Sigmoid colon (tissue), 4 donors: ENCODE measurements around the gene UVRAG.

Experiments
- EP300 ChIP-seq, 4 donors: sonication (generic); formaldehyde crosslinking; IDR thresholded peaks; one replicate each; pipeline ENCODE4 v1.6.1; 2017; ENCODE audit warnings: antibody characterized with exemption in 4 of 4
- TF ChIP-seq, protein P1 (sequence below), 4 experiments: fragments of 450-650 bp in 3 of 4; fragments of 200-600 bp in 1 of 4; IDR thresholded peaks; one replicate each; pipeline ENCODE4 v1.5.1; 2016 to 2019; ENCODE audit warnings: antibody characterized with exemption in 4 of 4, mild to moderate bottlenecking in 3 of 4, moderate library complexity in 2 of 4

DNA sequence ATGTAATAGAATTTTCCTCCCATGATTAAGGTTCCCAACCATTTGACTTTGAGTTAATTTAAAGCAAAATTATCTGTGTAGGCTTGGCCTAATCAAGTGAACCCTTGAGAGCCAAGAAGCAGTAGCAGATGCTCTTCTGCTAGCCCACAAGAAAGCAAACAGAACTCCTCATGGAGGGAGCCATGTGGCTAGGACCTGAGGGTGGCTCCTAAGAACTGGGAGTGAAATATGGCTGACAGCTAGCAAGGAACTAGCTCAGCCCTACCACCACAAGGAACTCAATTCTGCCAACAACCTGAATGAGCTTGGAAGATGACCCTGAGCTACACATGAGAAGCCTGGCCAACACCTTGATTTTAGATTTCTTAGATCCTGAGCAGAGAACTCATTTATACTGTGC lies 223.6 kb downstream of the UVRAG start:
- TF ChIP-seq, protein P1, sequence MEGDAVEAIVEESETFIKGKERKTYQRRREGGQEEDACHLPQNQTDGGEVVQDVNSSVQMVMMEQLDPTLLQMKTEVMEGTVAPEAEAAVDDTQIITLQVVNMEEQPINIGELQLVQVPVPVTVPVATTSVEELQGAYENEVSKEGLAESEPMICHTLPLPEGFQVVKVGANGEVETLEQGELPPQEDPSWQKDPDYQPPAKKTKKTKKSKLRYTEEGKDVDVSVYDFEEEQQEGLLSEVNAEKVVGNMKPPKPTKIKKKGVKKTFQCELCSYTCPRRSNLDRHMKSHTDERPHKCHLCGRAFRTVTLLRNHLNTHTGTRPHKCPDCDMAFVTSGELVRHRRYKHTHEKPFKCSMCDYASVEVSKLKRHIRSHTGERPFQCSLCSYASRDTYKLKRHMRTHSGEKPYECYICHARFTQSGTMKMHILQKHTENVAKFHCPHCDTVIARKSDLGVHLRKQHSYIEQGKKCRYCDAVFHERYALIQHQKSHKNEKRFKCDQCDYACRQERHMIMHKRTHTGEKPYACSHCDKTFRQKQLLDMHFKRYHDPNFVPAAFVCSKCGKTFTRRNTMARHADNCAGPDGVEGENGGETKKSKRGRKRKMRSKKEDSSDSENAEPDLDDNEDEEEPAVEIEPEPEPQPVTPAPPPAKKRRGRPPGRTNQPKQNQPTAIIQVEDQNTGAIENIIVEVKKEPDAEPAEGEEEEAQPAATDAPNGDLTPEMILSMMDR (IDR thresholded peaks at IDR 0.05) = no peak
- TF ChIP-seq EP300 (IDR thresholded peaks at IDR 0.05) = no peak
